Measurements from ENCODE around the gene CCDC18. TPM values are rescaled to one million over a fixed set of nuclear protein-coding genes. Genes with fewer than 3 reads are reported as not detected.

The CCDC18 gene
- total and polyA plus RNA-seq, 4 donors = 2.0 to 10.8 (median 4.9) TPM

DNA sequence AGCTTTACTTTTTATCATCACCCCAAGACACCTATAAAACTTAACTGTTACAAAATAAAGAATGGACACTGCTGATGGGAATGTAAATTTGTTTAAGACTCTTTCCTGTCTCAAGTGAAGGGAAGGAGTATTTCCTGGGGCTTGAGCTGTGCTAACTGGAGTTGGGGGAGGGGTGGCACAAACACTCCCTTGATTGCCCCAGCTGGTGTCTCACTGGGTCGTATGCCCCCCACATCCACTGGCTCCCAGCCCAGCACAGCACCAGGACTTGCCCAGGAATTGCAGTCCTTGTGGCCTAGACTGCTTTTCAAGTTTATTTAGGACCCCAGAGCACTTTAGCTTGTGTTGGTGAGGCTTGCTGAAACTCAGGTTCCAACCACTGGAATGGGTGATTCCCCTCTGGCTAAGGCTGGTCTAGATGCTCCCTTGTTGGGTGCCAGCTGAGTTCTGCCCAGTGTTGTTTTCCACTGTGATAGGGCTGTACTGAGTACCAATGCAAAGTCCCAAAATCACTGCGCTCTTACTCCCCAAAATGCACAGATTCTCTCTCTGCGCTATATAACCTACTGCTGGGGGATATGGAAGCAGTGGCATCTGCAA, 116.1 kb downstream of the CCDC18 start:
- Histone ChIP-seq H3K4me3 (no peak overlapping the region), H3K36me3 (ENCODE audit: control insufficient read depth in 4 of 4, insufficient read depth in 4 of 4, low read length in 4 of 4) (peaks cover 0 to 1% (median 0%) of the 10 kb centered on the region in 4 donors), H3K4me1 (ENCODE audit: control insufficient read depth in 5 of 5, insufficient read depth in 5 of 5, low read length in 5 of 5) (peaks cover 0 to 5% (median 2%) of the 10 kb centered on the region in 5 donors), H3K27me3 (ENCODE audit: control insufficient read depth in 3 of 3, insufficient read depth in 3 of 3, low read length in 2 of 3) (no peaks in the 10 kb centered on the region), H3K9ac (ENCODE audit: insufficient read depth in 1 of 2, low read length in 2 of 2) (no peak overlapping the region), H3K27ac (ENCODE audit: low read depth in 1 of 2, low read length in 1 of 2) (no peak overlapping the region), H3K9me3 (ENCODE audit: control insufficient read depth in 4 of 4, insufficient read depth in 3 of 4, low read length in 3 of 4) (no peaks in the 10 kb centered on the region)
- no peak for TF ChIP-seq CTCF (IDR thresholded peaks at IDR 0.05; ENCODE audit: control extremely low read depth, extremely low read depth)
- ATAC-seq (ENCODE audit: insufficient read depth, low FRiP score) = no peak
- 72 to 76% methylated on average over 3 of the region's 3 CpGs for WGBS, 2 donors
- peak in 2 of 3 donors; percentile 26 to 27 for DNase-seq

DNA sequence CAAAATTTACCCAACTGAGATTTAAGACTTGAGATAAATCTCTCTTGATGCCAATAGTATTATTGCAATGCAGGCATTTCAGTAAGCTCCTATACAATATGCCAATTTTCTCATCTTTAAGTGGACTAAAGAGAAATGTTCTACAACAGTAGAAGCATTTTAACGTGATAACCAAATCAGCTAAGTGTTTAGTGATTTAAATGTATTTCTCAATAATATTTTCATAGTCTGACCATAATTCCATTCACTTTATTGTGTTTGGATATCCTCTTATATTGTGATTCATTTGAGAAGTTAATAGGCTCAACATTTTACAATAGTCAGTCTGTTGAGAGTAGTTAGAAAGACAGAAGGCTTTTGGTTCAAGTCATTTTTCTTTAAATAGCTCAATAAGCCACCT, 120.6 kb downstream of the CCDC18 start:
- Histone ChIP-seq H3K27me3 (ENCODE audit: control insufficient read depth in 3 of 3, insufficient read depth in 3 of 3, low read length in 2 of 3) (no peaks in the 10 kb centered on the region), H3K9me3 (ENCODE audit: control insufficient read depth in 4 of 4, insufficient read depth in 3 of 4, low read length in 3 of 4) (no peaks in the 10 kb centered on the region), H3K4me1 (ENCODE audit: control insufficient read depth in 5 of 5, insufficient read depth in 5 of 5, low read length in 5 of 5) (peaks cover 0 to 5% (median 2%) of the 10 kb centered on the region in 5 donors), H3K4me3 (no peak overlapping the region), H3K36me3 (ENCODE audit: control insufficient read depth in 4 of 4, insufficient read depth in 4 of 4, low read length in 4 of 4) (peaks cover 0 to 1% (median 0%) of the 10 kb centered on the region in 4 donors), H3K27ac (ENCODE audit: low read depth in 1 of 2, low read length in 1 of 2) (no peak overlapping the region), H3K9ac (ENCODE audit: insufficient read depth in 1 of 2, low read length in 2 of 2) (no peak overlapping the region)
- DNase-seq (no peak), ATAC-seq (ENCODE audit: insufficient read depth, low FRiP score) (no peak)
- TF ChIP-seq CTCF (IDR thresholded peaks at IDR 0.05; ENCODE audit: control extremely low read depth, extremely low read depth) = no peak
- 74 to 77% methylated on average over 1 of the region's 1 CpG for WGBS, 2 donors

DNA sequence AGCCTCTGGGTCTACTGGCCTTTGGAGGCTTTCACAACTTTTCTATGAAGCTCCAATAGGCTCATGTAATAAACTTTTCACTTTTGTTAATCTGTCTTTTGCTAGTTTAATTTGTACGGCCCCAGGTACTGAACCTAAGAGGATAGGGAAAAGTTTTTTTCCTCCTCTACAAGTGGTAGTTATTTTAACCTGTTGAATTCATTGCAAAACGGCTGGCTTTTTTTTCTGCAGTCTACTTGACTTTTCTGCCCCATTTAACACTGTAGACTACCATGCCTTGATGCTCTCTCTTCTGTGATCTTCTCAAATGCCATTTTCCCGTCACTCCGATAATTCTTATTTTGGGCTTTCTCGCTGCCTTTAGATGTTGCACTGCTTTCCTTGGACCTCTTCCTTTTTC, 121.6 kb downstream of the CCDC18 start:
- TF ChIP-seq CTCF (IDR thresholded peaks at IDR 0.05; ENCODE audit: control extremely low read depth, extremely low read depth) = no peak
- no peak for DNase-seq
- Histone ChIP-seq H3K36me3 (ENCODE audit: control insufficient read depth in 4 of 4, insufficient read depth in 4 of 4, low read length in 4 of 4) (no peaks in the 10 kb centered on the region), H3K9ac (ENCODE audit: insufficient read depth in 1 of 2, low read length in 2 of 2) (no peak overlapping the region), H3K27ac (ENCODE audit: low read depth in 1 of 2, low read length in 1 of 2) (no peak overlapping the region), H3K9me3 (ENCODE audit: control insufficient read depth in 4 of 4, insufficient read depth in 3 of 4, low read length in 3 of 4) (no peaks in the 10 kb centered on the region), H3K4me3 (no peak overlapping the region), H3K4me1 (ENCODE audit: control insufficient read depth in 5 of 5, insufficient read depth in 5 of 5, low read length in 5 of 5) (no peaks in the 10 kb centered on the region), H3K27me3 (ENCODE audit: control insufficient read depth in 3 of 3, insufficient read depth in 3 of 3, low read length in 2 of 3) (no peaks in the 10 kb centered on the region)
- 90 to 92% methylated on average over 5 of the region's 5 CpGs for WGBS, 2 donors
- no peak for ATAC-seq (ENCODE audit: insufficient read depth, low FRiP score)

DNA sequence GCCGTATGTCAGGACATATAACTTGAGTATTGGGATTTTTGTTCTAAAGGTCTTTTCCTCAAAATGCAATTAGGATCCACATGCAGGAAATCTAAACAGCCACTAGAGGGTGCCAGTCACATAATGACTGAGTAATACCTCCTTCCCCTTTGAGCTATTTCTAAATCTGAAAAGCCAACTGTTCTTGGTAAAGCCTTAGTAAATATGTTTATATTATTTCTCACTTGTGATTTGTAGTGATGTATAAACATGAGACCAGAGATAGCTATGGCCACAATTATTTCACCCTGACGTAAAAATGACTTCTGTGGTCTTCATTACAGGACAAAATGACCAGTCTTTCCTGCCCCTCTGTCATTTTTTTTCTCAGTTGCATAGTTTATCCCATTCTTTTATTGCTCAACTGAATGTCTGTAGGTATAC, 124.2 kb downstream of the CCDC18 start:
- H3K27ac ChIP-seq (ENCODE audit: low read depth in 1 of 2, low read length in 1 of 2) = no peak overlapping the region
- no peaks in the 10 kb centered on the region for H3K9me3 ChIP-seq (ENCODE audit: control insufficient read depth in 4 of 4, insufficient read depth in 3 of 4, low read length in 3 of 4)
- DNase-seq = peak; percentile 31 to 84 (median 80)
- 19 to 33% methylated on average over 2 of the region's 2 CpGs for WGBS, 2 donors
- H3K36me3 ChIP-seq (ENCODE audit: control insufficient read depth in 4 of 4, insufficient read depth in 4 of 4, low read length in 4 of 4) = no peaks in the 10 kb centered on the region
- H3K4me1 ChIP-seq (ENCODE audit: control insufficient read depth in 5 of 5, insufficient read depth in 5 of 5, low read length in 5 of 5) = no peaks in the 10 kb centered on the region
- no peak for ATAC-seq (ENCODE audit: insufficient read depth, low FRiP score)
- no peak overlapping the region for H3K9ac ChIP-seq (ENCODE audit: insufficient read depth in 1 of 2, low read length in 2 of 2)
- peak; percentile 84 for TF ChIP-seq CTCF (IDR thresholded peaks at IDR 0.05; ENCODE audit: control extremely low read depth, extremely low read depth)
- no peak overlapping the region for H3K4me3 ChIP-seq
- no peaks in the 10 kb centered on the region for H3K27me3 ChIP-seq (ENCODE audit: control insufficient read depth in 3 of 3, insufficient read depth in 3 of 3, low read length in 2 of 3)

Data from lung (tissue), 12 donors.